PC-3 (cell line): ENCODE data around the gene EIF2AK2. TPM values are rescaled to one million over a fixed set of nuclear protein-coding genes. Genes with fewer than 3 reads are reported as not detected.

Experiments
- ATAC-seq: fragments of 200-7000 bp; cut with Tn5 transposase; 2 replicates; pipeline ENCODE4 v1.9.1; 2020; ENCODE audit warnings: mild to moderate bottlenecking, moderate library complexity
- BruUV-seq: library from RNA; stranded (reverse); fragments of 400-500 nt; replicated peaks from 2 replicates; lab custom pipeline; 2021; lab: Mats Ljungman, UMichigan
- CTCF ChIA-PET: fragments of 300-600 bp; sonication (Branson Sonifier 250); formaldehyde crosslinking; loops from one replicate; lab custom pipeline; 2022; ENCODE audit warnings: antibody characterized with exemption; lab: Charles Lee
- POLR2A ChIA-PET: fragments of 300-600 bp; sonication (Branson Sonifier 250); formaldehyde crosslinking; loops from one replicate; lab custom pipeline; 2022; ENCODE audit warnings: antibody characterized with exemption; ENCODE audit not compliant: unreplicated experiment; lab: Charles Lee
- DNase-seq: peaks from one replicate; pipeline ENCODE4 v3.0.0-alpha.2; 2015
- H2AFZ ChIP-seq: fragments of 300-600 bp; sonication (generic); 2 replicates; pipeline ENCODE4 v1.6.0; 2016; ENCODE audit warnings: antibody characterized with exemption, low read length
- H3F3A ChIP-seq: fragments of 300-600 bp; sonication (generic); one replicate; pipeline ENCODE4 v1.6.0; 2017; ENCODE audit warnings: antibody characterized with exemption, low read length, control low read depth, mild to moderate bottlenecking; ENCODE audit not compliant: unreplicated experiment
- H3K27ac ChIP-seq: fragments of 300-600 bp; sonication (generic); 2 replicates; pipeline ENCODE4 v1.5.1; 2016; ENCODE audit warnings: mild to moderate bottlenecking, low read length
- H3K27me3 ChIP-seq: fragments of 300-600 bp; sonication (generic); 2 replicates; pipeline ENCODE4 v1.6.1; 2016; ENCODE audit warnings: low read length, mixed read lengths
- H3K36me3 ChIP-seq: fragments of 300-600 bp; sonication (generic); 2 replicates; pipeline ENCODE4 v1.6.1; 2016; ENCODE audit warnings: low read depth, mixed run types, low read length, mixed read lengths
- H3K4me1 ChIP-seq: fragments of 300-600 bp; sonication (generic); 2 replicates; pipeline ENCODE4 v1.5.1; 2016; ENCODE audit warnings: low read length; ENCODE audit not compliant: insufficient read depth
- H3K4me2 ChIP-seq: fragments of 300-600 bp; sonication (generic); 2 replicates; pipeline ENCODE4 v1.6.0; 2016; ENCODE audit warnings: low read length
- H3K4me3 ChIP-seq: fragments of 300-600 bp; sonication (generic); 2 replicates; pipeline ENCODE4 v1.5.1; 2016; ENCODE audit warnings: mild to moderate bottlenecking, low read length, mixed read lengths
- H3K79me2 ChIP-seq: fragments of 300-600 bp; sonication (generic); 2 replicates; pipeline ENCODE4 v1.6.1; 2017; ENCODE audit warnings: low read length, mixed read lengths
- H3K9ac ChIP-seq: fragments of 300-600 bp; sonication (generic); 2 replicates; pipeline ENCODE4 v1.6.0; 2016; ENCODE audit warnings: mild to moderate bottlenecking, low read length
- H3K9me2 ChIP-seq: fragments of 300-600 bp; sonication (generic); replicated peaks from 2 replicates; pipeline ENCODE4 v1.6.1; 2016; ENCODE audit warnings: mixed run types, low read length, mixed read lengths
- H3K9me3 ChIP-seq: fragments of 300-600 bp; sonication (generic); 2 replicates; pipeline ENCODE4 v1.6.1; 2016; ENCODE audit warnings: low read length, mixed read lengths
- H4K20me1 ChIP-seq: fragments of 300-600 bp; sonication (generic); 2 replicates; pipeline ENCODE4 v1.6.1; 2016; ENCODE audit warnings: low read length, mixed read lengths
- EZH2 ChIP-seq: fragments of 300-600 bp; sonication (generic); IDR thresholded peaks from one replicate; pipeline ENCODE4 v1.6.1; 2017; ENCODE audit warnings: antibody characterized with exemption, mild to moderate bottlenecking, low read length; ENCODE audit not compliant: unreplicated experiment
- EZH2phosphoT487 ChIP-seq: fragments of 300-600 bp; sonication (generic); IDR thresholded peaks from 2 replicates; pipeline ENCODE4 v1.6.1; 2018; ENCODE audit warnings: mild to moderate bottlenecking, antibody characterized with exemption, low read length, borderline replicate concordance
- intact Hi-C: fragments of 100-400 bp; cut with micrococcal nuclease; formaldehyde crosslinking; loops from 2 replicates; pipeline ENCODE4 v1.9.0; 2023
- total RNA-seq: library from RNA; depleted of rRNA; stranded (reverse); fragments of >200 nt; gene quantifications from 2 replicates; pipeline ENCODE4 v1.2.3, GENCODE V29; 2014
- TF ChIP-seq, protein P1 (sequence below): fragments of 300-600 bp; sonication (generic); conservative IDR thresholded peaks from 2 replicates; pipeline ENCODE4 v1.5.1; 2017; ENCODE audit warnings: antibody characterized with exemption, low read depth, mild to moderate bottlenecking, low read length

EIF2AK2 gene
- total RNA-seq, 1 experiment from 2014 or later: 29.3 TPM

DNA sequence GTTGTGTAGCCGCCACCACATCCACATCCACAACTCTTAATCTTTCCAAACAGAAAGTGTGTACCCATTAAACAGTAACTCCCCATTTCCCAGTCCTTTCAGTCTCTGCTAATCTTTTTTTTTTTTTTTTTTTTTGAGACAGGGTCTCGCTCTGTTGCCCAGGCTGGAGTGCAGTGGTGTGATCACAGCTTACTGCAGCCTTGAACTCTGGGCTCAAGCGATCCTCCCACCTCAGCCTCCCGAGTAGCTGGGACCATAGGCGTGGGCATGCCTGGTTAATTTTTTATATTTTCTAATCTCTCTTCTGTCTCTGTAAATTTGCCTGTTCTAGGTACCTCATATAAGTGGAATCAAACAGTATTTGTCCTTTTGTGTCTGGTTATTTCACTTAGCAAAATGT, 3.6 kb downstream of the EIF2AK2 start:
- ATAC-seq: no peak
- peaks cover 39% of the 10 kb centered on the region for H3K4me1 ChIP-seq
- H3K27me3 ChIP-seq: no peaks in the 10 kb centered on the region
- H3K4me2 ChIP-seq: no peak overlapping the region
- H3K4me3 ChIP-seq: no peak overlapping the region
- ChIA-PET CTCF (no interaction called here), POLR2A (no interaction called here)
- TF ChIP-seq, protein P1, sequence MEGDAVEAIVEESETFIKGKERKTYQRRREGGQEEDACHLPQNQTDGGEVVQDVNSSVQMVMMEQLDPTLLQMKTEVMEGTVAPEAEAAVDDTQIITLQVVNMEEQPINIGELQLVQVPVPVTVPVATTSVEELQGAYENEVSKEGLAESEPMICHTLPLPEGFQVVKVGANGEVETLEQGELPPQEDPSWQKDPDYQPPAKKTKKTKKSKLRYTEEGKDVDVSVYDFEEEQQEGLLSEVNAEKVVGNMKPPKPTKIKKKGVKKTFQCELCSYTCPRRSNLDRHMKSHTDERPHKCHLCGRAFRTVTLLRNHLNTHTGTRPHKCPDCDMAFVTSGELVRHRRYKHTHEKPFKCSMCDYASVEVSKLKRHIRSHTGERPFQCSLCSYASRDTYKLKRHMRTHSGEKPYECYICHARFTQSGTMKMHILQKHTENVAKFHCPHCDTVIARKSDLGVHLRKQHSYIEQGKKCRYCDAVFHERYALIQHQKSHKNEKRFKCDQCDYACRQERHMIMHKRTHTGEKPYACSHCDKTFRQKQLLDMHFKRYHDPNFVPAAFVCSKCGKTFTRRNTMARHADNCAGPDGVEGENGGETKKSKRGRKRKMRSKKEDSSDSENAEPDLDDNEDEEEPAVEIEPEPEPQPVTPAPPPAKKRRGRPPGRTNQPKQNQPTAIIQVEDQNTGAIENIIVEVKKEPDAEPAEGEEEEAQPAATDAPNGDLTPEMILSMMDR: no peak
- TF ChIP-seq EZH2phosphoT487 (no peak), EZH2 (no peak)
- H3K9ac ChIP-seq: no peak overlapping the region
- H3K9me2 ChIP-seq: no peaks in the 10 kb centered on the region
- no peak for DNase-seq
- no peak overlapping the region for H2AFZ ChIP-seq
- H3K36me3 ChIP-seq: peaks cover 8% of the 10 kb centered on the region
- no peak overlapping the region for H3K27ac ChIP-seq
- 0 out of 2 replicates have a peak, but pooled peaks cover 7% of the 10 kb centered on the region for H4K20me1 ChIP-seq
- no TSS peak for BruUV-seq
- peaks cover 80% of the 10 kb centered on the region for H3K79me2 ChIP-seq
- intact Hi-C loops: no loop called here
- no peaks in the 10 kb centered on the region for H3K9me3 ChIP-seq
- H3F3A ChIP-seq: no peaks in the 10 kb centered on the region

DNA sequence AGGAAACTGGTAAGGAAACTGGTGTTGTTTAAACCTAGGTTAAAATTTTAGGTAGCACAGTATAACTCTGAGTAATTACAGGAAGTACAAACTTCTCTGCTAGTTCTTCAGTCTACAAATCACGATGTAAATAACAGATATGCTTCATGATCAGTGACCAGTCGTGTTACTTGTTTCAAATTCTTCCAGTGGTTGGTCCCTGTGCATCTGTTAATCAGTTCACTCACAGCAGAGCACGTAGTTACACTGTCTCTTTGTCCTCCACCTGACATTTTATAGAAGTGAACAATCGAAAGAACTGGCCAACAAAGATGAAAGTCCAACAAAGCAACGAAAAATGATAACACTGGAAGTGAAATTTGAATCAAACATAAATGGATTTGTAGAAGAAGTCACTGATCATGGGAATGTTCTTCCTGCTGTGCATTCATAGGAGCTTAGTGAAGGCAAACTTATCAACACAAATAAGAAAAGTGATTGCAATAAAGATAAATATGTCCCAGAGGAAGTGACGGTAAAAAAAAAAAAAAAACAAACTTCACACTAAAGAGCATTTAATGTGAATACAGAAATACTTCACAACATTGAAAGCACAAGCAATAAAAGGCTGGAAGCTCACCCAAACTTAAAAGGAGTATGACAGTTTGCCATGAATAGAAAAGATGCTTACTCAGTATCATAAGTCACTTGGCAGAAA, 7.0 kb downstream of the EIF2AK2 start:
- ATAC-seq (peak; percentile 56), DNase-seq (peak; percentile 16)
- H3K27me3 ChIP-seq: no peaks in the 10 kb centered on the region
- H3K9me2 ChIP-seq: no peaks in the 10 kb centered on the region
- H3K79me2 ChIP-seq: peaks cover 62% of the 10 kb centered on the region
- BruUV-seq: no TSS peak
- peaks cover 23% of the 10 kb centered on the region; the same call in 1 of the 2 replicates for H3K4me1 ChIP-seq
- no peak overlapping the region for H3K9ac ChIP-seq
- no peak overlapping the region for H3K27ac ChIP-seq
- H2AFZ ChIP-seq: no peak overlapping the region
- H3K4me3 ChIP-seq: no peak overlapping the region
- no peak overlapping the region for H3K4me2 ChIP-seq
- H3F3A ChIP-seq: no peaks in the 10 kb centered on the region
- intact Hi-C loops: no loop called here
- TF ChIP-seq, protein P1: no peak
- no peak for TF ChIP-seq EZH2phosphoT487
- no peak for TF ChIP-seq EZH2
- CTCF ChIA-PET: no interaction called here
- H4K20me1 ChIP-seq: 0 out of 2 replicates have a peak, but pooled peaks cover 7% of the 10 kb centered on the region
- no peaks in the 10 kb centered on the region for H3K9me3 ChIP-seq
- peaks cover 28% of the 10 kb centered on the region for H3K36me3 ChIP-seq
- POLR2A ChIA-PET: no interaction called here

DNA sequence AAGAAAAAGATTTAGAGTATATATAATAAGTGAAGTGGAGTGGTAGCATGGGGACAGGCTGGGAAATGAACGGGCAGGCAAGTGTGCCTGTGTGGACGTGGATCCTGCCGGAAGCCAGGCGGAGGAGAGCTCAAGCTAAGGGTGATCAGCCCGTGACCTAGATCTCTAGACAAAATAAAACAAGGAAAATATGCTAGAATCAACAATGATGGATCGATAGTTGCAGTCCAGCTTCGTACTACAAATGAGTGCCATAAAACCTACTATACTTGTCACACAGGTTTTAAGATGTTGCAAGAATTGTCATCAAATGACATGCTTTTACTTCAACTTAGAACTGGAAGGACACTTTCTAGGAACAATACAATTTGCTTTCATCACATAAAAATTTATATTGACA, 8.5 kb downstream of the EIF2AK2 start:
- intact Hi-C loops: no loop called here
- Histone ChIP-seq H3K9me3 (no peaks in the 10 kb centered on the region), H3K27ac (no peak overlapping the region), H2AFZ (no peak overlapping the region), H3K79me2 (peaks cover 48% of the 10 kb centered on the region), H3F3A (no peaks in the 10 kb centered on the region), H4K20me1 (0 out of 2 replicates have a peak, but pooled peaks cover 7% of the 10 kb centered on the region), H3K9ac (no peak overlapping the region), H3K4me1 (peaks cover 22% of the 10 kb centered on the region; the same call in 1 of the 2 replicates), H3K27me3 (no peaks in the 10 kb centered on the region), H3K4me3 (no peak overlapping the region), H3K4me2 (no peak overlapping the region), H3K36me3 (peaks cover 28% of the 10 kb centered on the region), H3K9me2 (no peaks in the 10 kb centered on the region)
- ChIA-PET CTCF (no interaction called here), POLR2A (no interaction called here)
- no peak for ATAC-seq
- DNase-seq: peak; percentile 49
- TF ChIP-seq EZH2phosphoT487: no peak
- TF ChIP-seq EZH2: no peak
- TF ChIP-seq, protein P1: no peak
- BruUV-seq: no TSS peak
